ENCODE results near the gene SLIT3. TPM values are rescaled to one million over a fixed set of nuclear protein-coding genes. Genes with fewer than 3 reads are reported as not detected.
A peak's percentile ranks its signal among the peaks of the same experiment; 100 is the strongest.

SLIT3 gene
- total RNA-seq, 2 experiments from 2014 or later: 0.30 to 0.43 TPM

GRCh38 chr5:168801567-168801966 lies 499.4 kb downstream of the SLIT3 start:
- Mint-ChIP-seq H3K9me3 (no peaks in the 10 kb centered on the region), H3K27ac (no peak overlapping the region), H3K36me3 (ENCODE audit: low read depth) (no peaks in the 10 kb centered on the region), H3K4me1 (ENCODE audit: low read depth) (peaks cover 12% of the 10 kb centered on the region), H3K27me3 (ENCODE audit: low read depth) (peaks cover 34% of the 10 kb centered on the region), H3K4me3 (no peak overlapping the region)
- CTCF ChIA-PET: interaction anchor here (0.7 to 1.1 kb wide), 2 partner anchors 35 to 465 kb away, joined by 3 read pairs; no protein-coding TSS in a partner anchor
- no peak for DNase-seq
- intact Hi-C loops (cut with micrococcal nuclease): no loop called here

- Mint-ChIP-seq H3K9me3 (no peaks in the 10 kb centered on the region), H3K4me3 (no peak overlapping the region), H3K27ac (no peak overlapping the region), H3K36me3 (ENCODE audit: low read depth) (no peaks in the 10 kb centered on the region), H3K27me3 (ENCODE audit: low read depth) (peaks cover 30% of the 10 kb centered on the region), H3K4me1 (ENCODE audit: low read depth) (peaks cover 12% of the 10 kb centered on the region)
- CTCF ChIA-PET: no interaction called here
- DNase-seq: no peak
- intact Hi-C loops (cut with micrococcal nuclease): no loop called here
Observed at GRCh38 chr5:168800701-168801100, 500.2 kb downstream of the SLIT3 start.

- no peaks in the 10 kb centered on the region for H3K36me3 Mint-ChIP-seq (ENCODE audit: low read depth)
- peak; percentile 26 for DNase-seq
- H3K9me3 Mint-ChIP-seq: no peaks in the 10 kb centered on the region
- H3K4me1 Mint-ChIP-seq (ENCODE audit: low read depth): peaks cover 27% of the 10 kb centered on the region
- no peak overlapping the region for H3K27ac Mint-ChIP-seq
- peaks cover 16% of the 10 kb centered on the region for H3K27me3 Mint-ChIP-seq (ENCODE audit: low read depth)
- CTCF ChIA-PET: no interaction called here
- H3K4me3 Mint-ChIP-seq: no peak overlapping the region
- intact Hi-C loops (cut with micrococcal nuclease): loop anchor here (1.0 kb wide), 1 partner anchor 39 kb away; no protein-coding TSS in a partner anchor
Observed at GRCh38 chr5:168798065-168799023, 502.6 kb downstream of the SLIT3 start.

- no peaks in the 10 kb centered on the region for H3K36me3 Mint-ChIP-seq (ENCODE audit: low read depth)
- CTCF ChIA-PET: interaction anchor here (1.2 kb wide), 1 partner anchor 49 kb away, joined by 3 read pairs; no protein-coding TSS in a partner anchor
- H3K27ac Mint-ChIP-seq: no peak overlapping the region
- H3K4me1 Mint-ChIP-seq (ENCODE audit: low read depth): peaks cover 28% of the 10 kb centered on the region
- no peak for DNase-seq
- H3K4me3 Mint-ChIP-seq: no peak overlapping the region
- H3K27me3 Mint-ChIP-seq (ENCODE audit: low read depth): peaks cover 15% of the 10 kb centered on the region
- intact Hi-C loops (cut with micrococcal nuclease): no loop called here
- H3K9me3 Mint-ChIP-seq: no peaks in the 10 kb centered on the region
Observed at GRCh38 chr5:168796593-168797580, 504.1 kb downstream of the SLIT3 start.

- Mint-ChIP-seq H3K27me3 (ENCODE audit: low read depth) (peaks cover 9% of the 10 kb centered on the region), H3K36me3 (ENCODE audit: low read depth) (no peaks in the 10 kb centered on the region), H3K9me3 (no peaks in the 10 kb centered on the region), H3K4me1 (ENCODE audit: low read depth) (peaks cover 25% of the 10 kb centered on the region), H3K4me3 (no peak overlapping the region), H3K27ac (no peak overlapping the region)
- DNase-seq: no peak
- intact Hi-C loops (cut with micrococcal nuclease): no loop called here
- CTCF ChIA-PET: interaction anchor here (1.2 kb wide), 1 partner anchor 48 kb away, joined by 3 read pairs; no protein-coding TSS in a partner anchor
Observed at GRCh38 chr5:168796000-168796399, 504.9 kb downstream of the SLIT3 start.

- CTCF ChIA-PET: interaction anchor here (0.6 to 1.2 kb wide), 3 partner anchors 43 to 506 kb away, joined by 3 read pairs; no protein-coding TSS in a partner anchor
- H3K9me3 Mint-ChIP-seq: no peaks in the 10 kb centered on the region
Observed at GRCh38 chr5:168793841-168794837, 506.8 kb downstream of the SLIT3 start.

GRCh38 chr5:168792678-168793077 lies 508.3 kb downstream of the SLIT3 start:
- CTCF ChIA-PET: no interaction called here

More at GRCh38 chr5:168793841-168794837, 506.8 kb downstream of the SLIT3 start:
- H3K36me3 Mint-ChIP-seq (ENCODE audit: low read depth): no peaks in the 10 kb centered on the region
- peak overlapping the region; percentile 27 for H3K27ac Mint-ChIP-seq
- H3K4me1 Mint-ChIP-seq (ENCODE audit: low read depth): peaks cover 25% of the 10 kb centered on the region
- peak; percentile 31 for DNase-seq
- H3K27me3 Mint-ChIP-seq (ENCODE audit: low read depth): peaks cover 4% of the 10 kb centered on the region
- no peak overlapping the region for H3K4me3 Mint-ChIP-seq
- intact Hi-C loops (cut with micrococcal nuclease): no loop called here

GRCh38 chr5:168790671-168791250 lies 510.2 kb downstream of the SLIT3 start:
- Mint-ChIP-seq H3K27me3 (ENCODE audit: low read depth) (peaks cover 7% of the 10 kb centered on the region), H3K27ac (no peak overlapping the region), H3K4me1 (ENCODE audit: low read depth) (peaks cover 17% of the 10 kb centered on the region), H3K9me3 (no peaks in the 10 kb centered on the region), H3K36me3 (ENCODE audit: low read depth) (no peaks in the 10 kb centered on the region), H3K4me3 (no peak overlapping the region)
- intact Hi-C loops (cut with micrococcal nuclease): no loop called here
- no peak for DNase-seq
- CTCF ChIA-PET: no interaction called here

More at GRCh38 chr5:168792678-168793077, 508.3 kb downstream of the SLIT3 start:
- intact Hi-C loops (cut with micrococcal nuclease): no loop called here
- DNase-seq: no peak
- Mint-ChIP-seq H3K27me3 (ENCODE audit: low read depth) (peaks cover 7% of the 10 kb centered on the region), H3K27ac (no peak overlapping the region), H3K9me3 (no peaks in the 10 kb centered on the region), H3K4me1 (ENCODE audit: low read depth) (peaks cover 20% of the 10 kb centered on the region), H3K4me3 (no peak overlapping the region), H3K36me3 (ENCODE audit: low read depth) (no peaks in the 10 kb centered on the region)

- intact Hi-C loops (cut with micrococcal nuclease): no loop called here
- H3K27me3 Mint-ChIP-seq (ENCODE audit: low read depth): peaks cover 7% of the 10 kb centered on the region
- peaks cover 17% of the 10 kb centered on the region for H3K4me1 Mint-ChIP-seq (ENCODE audit: low read depth)
- no peaks in the 10 kb centered on the region for H3K9me3 Mint-ChIP-seq
- H3K27ac Mint-ChIP-seq: no peak overlapping the region
- no peak overlapping the region for H3K4me3 Mint-ChIP-seq
- CTCF ChIA-PET: no interaction called here
- DNase-seq: no peak
- no peaks in the 10 kb centered on the region for H3K36me3 Mint-ChIP-seq (ENCODE audit: low read depth)
Observed at GRCh38 chr5:168790002-168790635, 510.8 kb downstream of the SLIT3 start.

GRCh38 chr5:168788786-168789185 lies 512.2 kb downstream of the SLIT3 start:
- H3K27ac Mint-ChIP-seq: no peak overlapping the region

More at GRCh38 chr5:168788786-168789185, 512.2 kb downstream of the SLIT3 start:
- no peaks in the 10 kb centered on the region for H3K9me3 Mint-ChIP-seq
- intact Hi-C loops (cut with micrococcal nuclease): no loop called here
- no peaks in the 10 kb centered on the region for H3K36me3 Mint-ChIP-seq (ENCODE audit: low read depth)
- no peak overlapping the region for H3K4me3 Mint-ChIP-seq
- peaks cover 7% of the 10 kb centered on the region for H3K4me1 Mint-ChIP-seq (ENCODE audit: low read depth)
- H3K27me3 Mint-ChIP-seq (ENCODE audit: low read depth): peaks cover 7% of the 10 kb centered on the region
- no peak for DNase-seq
- CTCF ChIA-PET: no interaction called here

Measured in activated naive CD4-positive, alpha-beta T cell treated with anti-CD3 and anti-CD28 coated beads for 36 hours (primary cell).